ENCODE data around the gene CBX5. TPM values are rescaled to one million over a fixed set of nuclear protein-coding genes. Genes with fewer than 3 reads are reported as not detected.

The CBX5 gene
- total and polyA plus RNA-seq, 2 of the 8 experiments (the other 6 are each of a cell fraction or from before 2014, with no cell fraction given) = 62.4 to 231 TPM

Small RNA genes within 50 kb of the gene (small RNA-seq; reads per million reads assigned to genes)
- gene RN7SL390P (ENCODE audit: insufficient read depth) (not detected), gene RNU6-950P (ENCODE audit: insufficient read depth) (not detected)

Other genes starting within 250 kb of the CBX5 start
- not detected in 2 replicates for gene HOXC5, start 247.1 kb downstream of the CBX5 start, total RNA-seq (2021; fragmentation: NEBNext Ultra II Directional; extraction: Animal tissue kit (Norgen Biotek cat#: 25700))
- not detected in 2 replicates for gene HOXC5, start 247.1 kb downstream of the CBX5 start, polyA plus RNA-seq (2011; rRNA removed)
- not detected in 2 replicates for gene HOXC4, start 226.3 kb downstream of the CBX5 start, total RNA-seq (2021; fragmentation: NEBNext Ultra II Directional; extraction: Animal tissue kit (Norgen Biotek cat#: 25700))
- not detected in 2 replicates for gene HOXC4, start 226.3 kb downstream of the CBX5 start, polyA plus RNA-seq (2011; rRNA removed)
- 15.8 and 18.6 TPM in 2 replicates for gene SMUG1, start 91.1 kb downstream of the CBX5 start, total RNA-seq (2021; fragmentation: NEBNext Ultra II Directional; extraction: Animal tissue kit (Norgen Biotek cat#: 25700))
- gene SMUG1, start 91.1 kb downstream of the CBX5 start, polyA plus RNA-seq (2011; rRNA removed) = 35.0 and 35.7 TPM in 2 replicates
- 2,738 and 2,756 TPM in 2 replicates for gene HNRNPA1, start 604 bp upstream of the CBX5 start, total RNA-seq (2021; fragmentation: NEBNext Ultra II Directional; extraction: Animal tissue kit (Norgen Biotek cat#: 25700))
- gene HNRNPA1, start 604 bp upstream of the CBX5 start, polyA plus RNA-seq (2011; rRNA removed) = 645 and 835 TPM in 2 replicates
- gene NFE2, start 20.9 kb upstream of the CBX5 start, total RNA-seq (2021; fragmentation: NEBNext Ultra II Directional; extraction: Animal tissue kit (Norgen Biotek cat#: 25700)) = 1.4 and 2.0 TPM in 2 replicates
- gene NFE2, start 20.9 kb upstream of the CBX5 start, polyA plus RNA-seq (2011; rRNA removed) = 6.1 and 8.3 TPM in 2 replicates
- gene COPZ1, start 45.0 kb upstream of the CBX5 start, total RNA-seq (2021; fragmentation: NEBNext Ultra II Directional; extraction: Animal tissue kit (Norgen Biotek cat#: 25700)) = 94.2 and 103 TPM in 2 replicates
- gene COPZ1, start 45.0 kb upstream of the CBX5 start, polyA plus RNA-seq (2011; rRNA removed) = 88.2 and 133 TPM in 2 replicates
- not detected in 2 replicates for gene GPR84, start 84.4 kb upstream of the CBX5 start, total RNA-seq (2021; fragmentation: NEBNext Ultra II Directional; extraction: Animal tissue kit (Norgen Biotek cat#: 25700))
- gene GPR84, start 84.4 kb upstream of the CBX5 start, polyA plus RNA-seq (2011; rRNA removed) = 0.09 and 0.14 TPM in 2 replicates
- 12.1 and 14.3 TPM in 2 replicates for gene ZNF385A, start 104.6 kb upstream of the CBX5 start, total RNA-seq (2021; fragmentation: NEBNext Ultra II Directional; extraction: Animal tissue kit (Norgen Biotek cat#: 25700))
- 5.2 and 7.7 TPM in 2 replicates for gene ZNF385A, start 104.6 kb upstream of the CBX5 start, polyA plus RNA-seq (2011; rRNA removed)
- 19.0 and 19.4 TPM in 2 replicates for gene ITGA5, start 139.1 kb upstream of the CBX5 start, total RNA-seq (2021; fragmentation: NEBNext Ultra II Directional; extraction: Animal tissue kit (Norgen Biotek cat#: 25700))
- gene ITGA5, start 139.1 kb upstream of the CBX5 start, polyA plus RNA-seq (2011; rRNA removed) = 11.6 and 17.7 TPM in 2 replicates
- gene GTSF1, start 193.5 kb upstream of the CBX5 start, total RNA-seq (2021; fragmentation: NEBNext Ultra II Directional; extraction: Animal tissue kit (Norgen Biotek cat#: 25700)) = 0.50 and 1.1 TPM in 2 replicates
- 0.14 and 0.32 TPM in 2 replicates for gene GTSF1, start 193.5 kb upstream of the CBX5 start, polyA plus RNA-seq (2011; rRNA removed)
- not detected in 2 replicates for gene NCKAP1L, start 217.6 kb upstream of the CBX5 start, total RNA-seq (2021; fragmentation: NEBNext Ultra II Directional; extraction: Animal tissue kit (Norgen Biotek cat#: 25700))
- gene NCKAP1L, start 217.6 kb upstream of the CBX5 start, polyA plus RNA-seq (2011; rRNA removed) = 0.02 TPM in 1 of 2 replicates, not detected in the other